Hepatocyte (in vitro differentiated cells): ENCODE results near the gene KCNE3. TPM values are rescaled to one million over a fixed set of nuclear protein-coding genes. Genes with fewer than 3 reads are reported as not detected.

Experiments
- DNase-seq: peaks from one replicate; pipeline ENCODE4 v3.0.0-alpha.2; 2016; ENCODE audit warnings: low spot score
- H2AFZ ChIP-seq: fragments of 200-600 bp; sonication (generic); 2 replicates; pipeline ENCODE4 v1.6.0; 2016; ENCODE audit warnings: antibody characterized with exemption, mild to moderate bottlenecking
- H3K27ac ChIP-seq: fragments of 200-600 bp; sonication (generic); 2 replicates; pipeline ENCODE4 v1.5.1; 2016; ENCODE audit warnings: mild to moderate bottlenecking
- H3K27me3 ChIP-seq: fragments of 200-600 bp; sonication (generic); 2 replicates; pipeline ENCODE4 v1.6.1; 2016
- H3K36me3 ChIP-seq: fragments of 200-600 bp; sonication (generic); replicated peaks from 2 replicates; pipeline ENCODE4 v1.5.1; 2016; ENCODE audit warnings: low read depth; ENCODE audit not compliant: insufficient read depth
- H3K4me1 ChIP-seq: fragments of 200-600 bp; sonication (generic); 2 replicates; pipeline ENCODE4 v1.5.1; 2016; ENCODE audit warnings: mild to moderate bottlenecking, moderate library complexity; ENCODE audit not compliant: insufficient read depth
- H3K4me2 ChIP-seq: fragments of 200-600 bp; sonication (generic); 2 replicates; pipeline ENCODE4 v1.6.0; 2016
- H3K4me3 ChIP-seq: fragments of 200-600 bp; sonication (generic); 2 replicates; pipeline ENCODE4 v1.5.1; 2016; ENCODE audit warnings: mild to moderate bottlenecking
- H3K79me2 ChIP-seq: fragments of 200-600 bp; sonication (generic); 2 replicates; pipeline ENCODE4 v1.6.0; 2017; ENCODE audit warnings: mild to moderate bottlenecking
- H3K9me2 ChIP-seq: fragments of 200-600 bp; sonication (generic); replicated peaks from 2 replicates; pipeline ENCODE4 v1.6.0; 2017; ENCODE audit warnings: mild to moderate bottlenecking; ENCODE audit not compliant: insufficient read depth
- H3K9me3 ChIP-seq: fragments of 200-600 bp; sonication (generic); 2 replicates; pipeline ENCODE4 v1.5.1; 2016; ENCODE audit warnings: low read depth, mild to moderate bottlenecking
- H4K20me1 ChIP-seq: fragments of 200-600 bp; sonication (generic); 2 replicates; pipeline ENCODE4 v1.6.0; 2016; ENCODE audit warnings: mild to moderate bottlenecking; ENCODE audit not compliant: insufficient read depth, poor library complexity, severe bottlenecking
- EZH2 ChIP-seq: fragments of 200-600 bp; sonication (generic); IDR thresholded peaks from 2 replicates; pipeline ENCODE4 v1.6.1; 2016; ENCODE audit warnings: antibody characterized with exemption, mild to moderate bottlenecking, borderline replicate concordance
- EZH2phosphoT487 ChIP-seq: fragments of 200-600 bp; sonication (generic); IDR thresholded peaks from one replicate; pipeline ENCODE4 v1.6.1; 2018; ENCODE audit warnings: antibody characterized with exemption, mild to moderate bottlenecking, low read depth, moderate library complexity; ENCODE audit not compliant: unreplicated experiment, severe bottlenecking
- WGBS: methylation state at CpG from one replicate; pipeline ENCODE4 v1.1.6; 2016; ENCODE audit warnings: low lambda C conversion rate; ENCODE audit errors: missing lambda C conversion rate; 5-methylcytosine and 5-hydroxymethylcytosine counted together
- polyA plus RNA-seq: library from polyadenylated mRNA; unstranded; fragments of >200 nt; fragmentation: Nextera tagmentation; extraction: Ambion mirVana; gene quantifications from 2 replicates; pipeline ENCODE4 v1.2.1, GENCODE V29; 2016
- total RNA-seq: library from RNA; depleted of rRNA; stranded (reverse); fragments of >200 nt; gene quantifications from 2 replicates; pipeline ENCODE4 v1.2.3, GENCODE V29; 2014
- TF ChIP-seq, protein P1 (sequence below): fragments of 200-600 bp; sonication (generic); IDR thresholded peaks from 2 replicates; pipeline ENCODE4 v1.5.1; 2016; ENCODE audit warnings: antibody characterized with exemption, mild to moderate bottlenecking; ENCODE audit not compliant: poor library complexity

The KCNE3 gene
- total and polyA plus RNA-seq, 2 experiments from 2014 or later: 8.7 to 18.6 TPM

DNA sequence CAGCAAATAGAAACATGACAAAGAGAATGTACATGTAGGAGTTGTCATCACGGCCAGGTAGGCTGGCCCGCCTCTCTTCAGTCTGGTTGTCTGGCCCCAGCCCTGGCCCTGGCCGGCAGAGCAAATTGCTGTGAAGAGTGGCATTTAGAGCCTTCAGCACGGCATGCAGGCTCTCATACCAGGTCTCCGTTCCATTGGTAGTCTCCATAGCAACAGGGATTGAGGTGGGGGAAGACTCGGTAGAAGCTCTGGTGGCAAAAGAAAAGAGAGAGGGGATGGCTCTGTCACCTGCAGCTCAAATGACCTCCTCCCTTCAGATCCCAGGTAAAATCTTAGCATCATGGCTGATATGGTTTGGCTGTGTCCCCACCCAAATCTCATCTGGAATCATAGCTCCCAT, 10.0 kb downstream of the KCNE3 start:
- Histone ChIP-seq H3K9me2 (no peaks in the 10 kb centered on the region), H3K79me2 (peaks cover 13% of the 10 kb centered on the region), H3K4me2 (no peak overlapping the region), H3K36me3 (no peaks in the 10 kb centered on the region), H2AFZ (no peak overlapping the region), H3K9me3 (no peaks in the 10 kb centered on the region), H4K20me1 (no peaks in the 10 kb centered on the region), H3K4me1 (peaks cover 15% of the 10 kb centered on the region), H3K27me3 (no peaks in the 10 kb centered on the region), H3K4me3 (no peak overlapping the region), H3K27ac (no peak overlapping the region)
- WGBS: 87% methylated on average over 6 of the region's 6 CpGs
- no peak for DNase-seq
- TF ChIP-seq, protein P1, sequence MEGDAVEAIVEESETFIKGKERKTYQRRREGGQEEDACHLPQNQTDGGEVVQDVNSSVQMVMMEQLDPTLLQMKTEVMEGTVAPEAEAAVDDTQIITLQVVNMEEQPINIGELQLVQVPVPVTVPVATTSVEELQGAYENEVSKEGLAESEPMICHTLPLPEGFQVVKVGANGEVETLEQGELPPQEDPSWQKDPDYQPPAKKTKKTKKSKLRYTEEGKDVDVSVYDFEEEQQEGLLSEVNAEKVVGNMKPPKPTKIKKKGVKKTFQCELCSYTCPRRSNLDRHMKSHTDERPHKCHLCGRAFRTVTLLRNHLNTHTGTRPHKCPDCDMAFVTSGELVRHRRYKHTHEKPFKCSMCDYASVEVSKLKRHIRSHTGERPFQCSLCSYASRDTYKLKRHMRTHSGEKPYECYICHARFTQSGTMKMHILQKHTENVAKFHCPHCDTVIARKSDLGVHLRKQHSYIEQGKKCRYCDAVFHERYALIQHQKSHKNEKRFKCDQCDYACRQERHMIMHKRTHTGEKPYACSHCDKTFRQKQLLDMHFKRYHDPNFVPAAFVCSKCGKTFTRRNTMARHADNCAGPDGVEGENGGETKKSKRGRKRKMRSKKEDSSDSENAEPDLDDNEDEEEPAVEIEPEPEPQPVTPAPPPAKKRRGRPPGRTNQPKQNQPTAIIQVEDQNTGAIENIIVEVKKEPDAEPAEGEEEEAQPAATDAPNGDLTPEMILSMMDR: no peak
- no peak for TF ChIP-seq EZH2
- no peak for TF ChIP-seq EZH2phosphoT487

DNA sequence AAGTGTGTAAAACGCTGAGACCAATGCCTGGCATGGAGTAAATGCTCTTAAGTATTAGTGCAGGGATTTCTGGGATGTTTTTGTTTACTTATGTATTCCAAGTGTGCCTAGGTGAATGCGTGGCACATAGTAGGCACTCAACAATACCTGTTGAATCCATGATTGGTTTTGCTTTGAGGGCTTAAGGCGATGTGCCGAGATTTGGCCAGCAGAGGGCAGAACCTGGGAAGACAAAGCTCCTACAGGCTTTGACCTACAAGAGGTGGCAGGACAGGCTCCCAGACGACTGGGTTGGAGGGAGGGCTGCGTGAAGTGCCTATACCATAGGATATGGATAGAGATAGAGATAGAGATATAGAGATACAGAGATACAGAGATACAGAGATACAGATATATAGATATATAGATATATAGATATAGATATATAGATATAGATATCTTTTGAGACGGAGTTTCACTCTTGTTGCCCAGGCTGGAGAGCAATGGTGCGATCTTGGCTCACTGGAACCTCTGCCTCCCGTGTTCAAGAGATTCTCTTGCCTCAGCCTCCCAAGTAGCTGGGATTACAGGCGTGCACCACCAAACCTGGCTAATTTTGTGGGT, 13.9 kb downstream of the KCNE3 start:
- TF ChIP-seq, protein P1: peak; percentile 78
- TF ChIP-seq EZH2phosphoT487: no peak
- DNase-seq: peak; percentile 80
- Histone ChIP-seq H3K79me2 (no peaks in the 10 kb centered on the region), H3K27ac (no peak overlapping the region), H3K27me3 (no peaks in the 10 kb centered on the region), H2AFZ (no peak overlapping the region), H3K9me3 (no peaks in the 10 kb centered on the region), H4K20me1 (no peaks in the 10 kb centered on the region), H3K4me3 (no peak overlapping the region), H3K4me1 (no peaks in the 10 kb centered on the region), H3K9me2 (no peaks in the 10 kb centered on the region), H3K36me3 (no peaks in the 10 kb centered on the region), H3K4me2 (no peak overlapping the region)
- 46% methylated on average over 10 of the region's 10 CpGs for WGBS

DNA sequence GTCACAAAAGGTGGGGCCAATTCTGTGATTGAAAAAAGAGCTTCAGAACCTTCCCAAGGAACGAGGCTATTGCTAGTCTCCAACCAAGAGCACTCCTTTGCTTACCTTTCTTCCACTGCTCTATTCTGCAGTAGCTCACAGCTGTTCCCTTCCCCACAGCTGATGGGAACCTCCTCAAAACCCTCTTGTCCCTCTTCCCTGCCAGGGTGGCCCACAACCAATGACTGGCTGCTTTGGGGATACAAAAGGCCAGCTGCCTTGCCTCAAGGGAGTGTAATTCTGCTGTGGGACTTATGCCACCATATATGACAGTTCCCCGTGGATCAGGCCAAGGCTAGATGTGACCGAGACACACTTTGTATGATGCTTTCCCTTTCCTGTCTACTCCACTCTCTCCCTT, 15.0 kb downstream of the KCNE3 start:
- no peaks in the 10 kb centered on the region for H3K36me3 ChIP-seq
- H4K20me1 ChIP-seq: no peaks in the 10 kb centered on the region
- H3K9me2 ChIP-seq: no peaks in the 10 kb centered on the region
- H3K27me3 ChIP-seq: no peaks in the 10 kb centered on the region
- 75% methylated on average over 3 of the region's 3 CpGs for WGBS
- no peaks in the 10 kb centered on the region for H3K9me3 ChIP-seq
- H3K79me2 ChIP-seq: no peaks in the 10 kb centered on the region
- H2AFZ ChIP-seq: no peak overlapping the region
- H3K4me3 ChIP-seq: no peak overlapping the region
- H3K4me1 ChIP-seq: peaks cover 2% of the 10 kb centered on the region
- DNase-seq: no peak
- no peak overlapping the region for H3K4me2 ChIP-seq
- no peak overlapping the region for H3K27ac ChIP-seq
- TF ChIP-seq EZH2 (no peak), EZH2phosphoT487 (no peak)
- TF ChIP-seq, protein P1: no peak
